SJCRH30 (cell line): ENCODE measurements around the gene PLA2G4D. TPM values are rescaled to one million over a fixed set of nuclear protein-coding genes. Genes with fewer than 3 reads are reported as not detected.

Experiments used
- DNase-seq, 2 experiments: peaks; one replicate each; pipeline ENCODE4 v3.0.0-alpha.2; 2015 to 2020
- H3K27ac ChIP-seq: fragments of 250-450 bp; sonication (Bioruptor Pico); 2 replicates; pipeline ENCODE4 v1.5.1; 2020; ENCODE audit warnings: mild to moderate bottlenecking, moderate library complexity
- H3K27me3 ChIP-seq: fragments of 250-450 bp; sonication (Bioruptor Pico); 2 replicates; pipeline ENCODE4 v1.5.1; 2020; ENCODE audit warnings: mild to moderate bottlenecking, moderate library complexity
- H3K36me3 ChIP-seq: fragments of 250-450 bp; sonication (Bioruptor Pico); 2 replicates; pipeline ENCODE4 v1.5.1; 2020; ENCODE audit warnings: mild to moderate bottlenecking, moderate library complexity
- H3K4me1 ChIP-seq: fragments of 250-450 bp; sonication (Bioruptor Pico); 2 replicates; pipeline ENCODE4 v1.5.1; 2020; ENCODE audit warnings: mild to moderate bottlenecking, moderate library complexity
- H3K4me3 ChIP-seq: fragments of 250-450 bp; sonication (Bioruptor Pico); 2 replicates; pipeline ENCODE4 v1.5.1; 2020; ENCODE audit warnings: mild to moderate bottlenecking, moderate library complexity
- H3K9me3 ChIP-seq: fragments of 250-450 bp; sonication (Bioruptor Pico); replicated peaks from 2 replicates; pipeline ENCODE4 v1.5.1; 2020; ENCODE audit warnings: mild to moderate bottlenecking, moderate library complexity
- total RNA-seq: library from RNA; depleted of rRNA; stranded (reverse); fragments of >200 nt; shearing (Covaris generic); gene quantifications from 2 replicates; pipeline ENCODE4 v1.2.3, GENCODE V29; 2014

Gene PLA2G4D
- total RNA-seq, 1 experiment from 2014 or later, result not detected

DNA sequence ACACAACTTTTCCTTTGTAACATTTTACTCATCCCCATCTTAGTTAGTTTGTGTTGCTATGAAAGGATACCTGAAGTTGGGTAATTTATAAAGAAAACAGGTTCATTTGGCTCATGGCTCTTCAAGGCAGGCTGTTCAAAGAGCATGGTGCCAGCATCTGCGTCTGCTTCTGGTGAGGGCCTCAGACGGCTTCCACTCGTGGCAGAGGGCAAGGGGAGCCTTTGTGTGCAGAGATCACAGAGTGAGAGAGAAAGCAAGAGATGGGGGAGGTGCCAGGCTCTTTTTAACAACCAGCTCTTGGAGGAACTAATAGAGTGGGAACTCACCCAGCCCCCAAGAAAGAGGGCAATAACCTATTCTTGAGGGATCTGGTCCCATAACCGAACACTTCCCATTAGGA, 39.0 kb upstream of the PLA2G4D start:
- Histone ChIP-seq H3K9me3 (no peaks in the 10 kb centered on the region), H3K4me1 (peaks cover 6% of the 10 kb centered on the region; the same call in 1 of the 2 replicates), H3K4me3 (no peak overlapping the region), H3K27ac (no peak overlapping the region), H3K27me3 (no peaks in the 10 kb centered on the region), H3K36me3 (no peaks in the 10 kb centered on the region)
- DNase-seq, result no peak

DNA sequence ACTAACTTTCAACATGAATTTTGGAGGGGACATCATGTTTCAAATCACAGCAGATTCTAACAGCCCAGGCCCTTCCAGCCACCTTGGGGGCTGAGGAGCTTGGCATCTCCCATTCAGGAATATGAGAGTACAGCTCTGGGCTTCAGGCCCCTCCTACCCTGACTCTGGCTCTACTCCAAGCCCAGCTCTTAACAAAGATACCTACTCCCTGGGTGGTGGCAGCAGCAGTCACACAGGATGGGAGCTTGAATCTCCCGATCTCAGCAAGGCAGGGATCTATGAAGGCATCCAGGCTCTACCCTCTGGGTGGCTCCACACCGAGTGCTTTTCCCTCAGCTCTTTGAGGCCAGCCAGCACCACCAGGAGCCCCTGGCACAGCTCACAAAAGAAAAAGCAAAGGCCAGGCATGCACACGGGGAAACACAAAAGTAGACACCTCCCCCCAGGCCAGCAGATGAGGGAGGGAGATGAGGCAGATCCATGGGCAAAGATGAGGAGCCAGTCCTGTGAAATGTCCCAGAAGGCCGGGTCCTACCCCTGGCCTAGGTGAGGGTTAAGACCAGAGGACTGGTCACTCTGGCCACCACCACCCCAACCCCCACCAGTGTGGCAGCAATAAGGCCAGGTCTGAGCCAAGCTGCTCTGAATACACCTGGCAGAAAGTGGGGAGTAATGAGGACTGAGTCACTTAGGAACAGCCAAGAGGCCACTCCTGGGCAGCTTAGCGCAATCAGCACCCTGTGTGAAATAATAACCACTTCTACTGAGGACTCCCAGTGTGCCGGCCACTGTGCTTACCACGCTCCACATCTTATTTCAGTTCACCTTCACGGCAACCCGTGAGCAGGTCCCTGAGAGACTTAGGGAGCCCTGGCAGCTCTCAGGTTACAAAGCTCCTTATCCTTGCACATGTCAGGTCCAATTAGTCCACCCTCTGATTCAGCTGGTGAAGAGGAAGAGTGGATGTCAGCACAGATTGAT, 37.8 kb upstream of the PLA2G4D start:
- DNase-seq, result peak; percentile 49 to 69
- peaks cover 6% of the 10 kb centered on the region; the same call in 1 of the 2 replicates for H3K4me1 ChIP-seq
- no peaks in the 10 kb centered on the region for H3K27me3 ChIP-seq
- H3K27ac ChIP-seq, result no peak overlapping the region
- H3K36me3 ChIP-seq, result no peaks in the 10 kb centered on the region
- no peak overlapping the region for H3K4me3 ChIP-seq
- no peaks in the 10 kb centered on the region for H3K9me3 ChIP-seq

DNA sequence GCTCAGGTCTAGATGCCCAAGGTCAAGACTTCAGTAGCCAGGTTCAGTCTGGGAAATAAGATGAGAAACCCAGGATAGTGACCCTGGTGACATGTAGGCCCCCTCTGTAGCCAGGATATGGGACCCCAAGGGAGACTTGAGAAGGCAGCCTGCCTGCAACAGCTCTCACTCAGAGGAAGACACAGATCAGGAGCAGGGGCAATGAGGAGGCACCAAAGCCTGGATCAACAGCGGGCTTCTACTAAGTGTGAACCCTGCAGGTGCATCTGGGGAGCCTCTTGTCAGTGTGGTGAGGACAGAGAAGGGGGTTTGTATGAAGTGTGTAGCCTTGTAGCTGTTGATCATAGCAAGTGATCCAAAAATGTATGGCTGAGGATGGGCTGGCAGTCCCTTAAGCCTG, 36.6 kb upstream of the PLA2G4D start:
- H3K27ac ChIP-seq, result no peak overlapping the region
- peaks cover 6% of the 10 kb centered on the region; the same call in 1 of the 2 replicates for H3K4me1 ChIP-seq
- no peaks in the 10 kb centered on the region for H3K9me3 ChIP-seq
- no peaks in the 10 kb centered on the region for H3K36me3 ChIP-seq
- no peak for DNase-seq
- H3K27me3 ChIP-seq, result no peaks in the 10 kb centered on the region
- no peak overlapping the region for H3K4me3 ChIP-seq

DNA sequence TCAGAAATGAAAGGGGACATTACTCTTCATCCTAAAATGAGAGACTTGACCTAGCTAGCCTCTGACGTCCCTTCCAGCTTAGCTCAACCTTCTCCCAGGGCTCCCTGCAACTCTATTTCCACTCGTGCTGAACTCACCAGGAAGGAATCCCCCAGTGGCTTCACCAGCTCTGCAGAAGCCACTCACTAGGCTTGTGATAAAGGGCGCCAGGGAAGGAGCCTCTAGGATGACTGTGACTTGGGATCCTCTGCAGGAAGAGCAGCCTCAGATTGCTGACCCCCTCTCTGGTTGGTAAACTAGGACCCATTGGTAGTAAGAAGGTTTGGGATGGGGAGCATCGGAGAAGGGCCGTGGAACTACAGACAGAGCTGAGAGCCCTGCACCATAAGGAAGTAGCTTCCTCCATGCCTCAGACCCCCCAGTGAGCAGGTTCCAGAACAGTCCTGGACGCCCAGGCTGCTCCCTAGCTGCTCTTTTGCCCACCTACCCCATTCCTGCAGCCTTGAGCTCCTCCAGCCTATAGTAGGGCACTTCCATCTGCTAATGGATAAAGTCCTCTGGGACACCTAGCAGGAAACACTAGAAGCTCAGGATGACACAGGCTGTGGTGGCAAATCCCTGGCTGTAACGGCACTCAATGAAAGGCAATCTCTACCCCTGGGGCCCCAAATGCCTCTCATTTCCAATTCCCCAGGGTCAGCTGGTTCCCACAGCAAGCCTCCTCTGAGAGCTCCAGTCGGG, 36.1 kb upstream of the PLA2G4D start:
- Histone ChIP-seq H3K4me3 (no peak overlapping the region), H3K36me3 (no peaks in the 10 kb centered on the region), H3K27ac (no peak overlapping the region), H3K27me3 (no peaks in the 10 kb centered on the region), H3K9me3 (no peaks in the 10 kb centered on the region), H3K4me1 (peaks cover 6% of the 10 kb centered on the region; the same call in 1 of the 2 replicates)
- peak in 1 of 2 experiments; percentile 51 for DNase-seq

DNA sequence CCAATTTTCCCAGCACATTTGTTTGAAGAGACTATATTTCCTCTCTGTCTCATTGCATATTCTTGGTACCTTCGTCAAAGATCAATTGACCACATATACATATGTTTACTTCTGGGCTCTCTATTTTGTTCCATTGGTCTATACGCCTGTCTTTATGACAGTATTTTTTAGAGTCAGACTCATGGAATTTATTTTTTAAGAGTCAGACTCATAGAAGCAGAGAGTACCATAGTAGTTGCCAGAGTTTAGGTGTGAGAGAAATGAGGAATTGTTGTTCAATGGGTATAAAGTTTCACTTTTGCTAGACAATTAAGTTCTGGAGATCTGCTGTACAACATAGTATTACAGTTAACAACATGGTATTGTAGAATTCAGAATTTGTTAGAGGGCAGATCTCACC, 35.0 kb upstream of the PLA2G4D start:
- H3K9me3 ChIP-seq, result no peaks in the 10 kb centered on the region
- no peak overlapping the region for H3K27ac ChIP-seq
- peaks cover 6% of the 10 kb centered on the region; the same call in 1 of the 2 replicates for H3K4me1 ChIP-seq
- DNase-seq, result no peak
- H3K36me3 ChIP-seq, result no peaks in the 10 kb centered on the region
- no peak overlapping the region for H3K4me3 ChIP-seq
- no peaks in the 10 kb centered on the region for H3K27me3 ChIP-seq

DNA sequence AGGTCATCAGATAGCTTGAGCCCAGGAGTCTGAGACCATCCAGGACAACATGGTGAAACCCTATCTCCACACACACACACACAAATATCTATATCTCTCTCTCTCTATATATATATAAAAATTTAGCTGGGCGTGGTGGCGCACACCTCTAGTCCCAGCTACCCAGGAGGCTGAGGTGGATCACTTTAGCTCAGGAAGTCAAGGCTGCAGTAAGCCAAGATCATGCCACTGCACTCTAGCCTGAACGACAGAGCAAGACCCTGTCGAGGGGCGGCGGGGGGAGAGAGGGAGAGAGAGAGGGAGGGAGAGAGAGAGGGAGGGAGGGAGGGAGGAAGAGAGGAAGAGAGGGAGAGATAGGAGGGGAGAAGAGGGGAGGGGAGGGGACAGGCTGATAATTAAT, 34.1 kb upstream of the PLA2G4D start:
- Histone ChIP-seq H3K4me3 (no peak overlapping the region), H3K36me3 (no peaks in the 10 kb centered on the region), H3K9me3 (no peaks in the 10 kb centered on the region), H3K27ac (no peak overlapping the region), H3K4me1 (peaks cover 6% of the 10 kb centered on the region; the same call in 1 of the 2 replicates), H3K27me3 (no peaks in the 10 kb centered on the region)
- DNase-seq, result no peak

DNA sequence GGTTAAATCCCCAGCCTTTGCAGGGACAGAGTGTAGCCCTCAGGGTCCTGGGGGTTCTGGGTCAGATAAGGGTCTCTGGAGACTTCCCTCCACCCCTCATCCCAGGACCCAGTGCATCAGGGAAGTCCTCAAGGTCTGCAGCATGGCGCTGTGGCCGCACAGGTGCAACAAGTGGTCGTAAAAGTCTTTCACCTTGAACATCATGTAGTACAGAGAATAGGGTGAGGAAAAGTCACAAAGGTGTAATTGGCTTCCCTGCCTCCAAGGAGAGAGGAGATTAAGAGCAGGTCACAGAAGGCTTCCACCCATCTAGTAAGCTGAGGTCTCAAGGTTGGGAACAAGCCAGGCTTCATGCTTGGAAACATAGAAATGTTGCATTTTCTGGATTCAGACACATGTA, 29.2 kb upstream of the PLA2G4D start:
- Histone ChIP-seq H3K27ac (no peak overlapping the region), H3K9me3 (no peaks in the 10 kb centered on the region), H3K36me3 (no peaks in the 10 kb centered on the region), H3K4me3 (no peak overlapping the region), H3K4me1 (peaks cover 2% of the 10 kb centered on the region; the same call in 1 of the 2 replicates), H3K27me3 (no peaks in the 10 kb centered on the region)
- no peak for DNase-seq

DNA sequence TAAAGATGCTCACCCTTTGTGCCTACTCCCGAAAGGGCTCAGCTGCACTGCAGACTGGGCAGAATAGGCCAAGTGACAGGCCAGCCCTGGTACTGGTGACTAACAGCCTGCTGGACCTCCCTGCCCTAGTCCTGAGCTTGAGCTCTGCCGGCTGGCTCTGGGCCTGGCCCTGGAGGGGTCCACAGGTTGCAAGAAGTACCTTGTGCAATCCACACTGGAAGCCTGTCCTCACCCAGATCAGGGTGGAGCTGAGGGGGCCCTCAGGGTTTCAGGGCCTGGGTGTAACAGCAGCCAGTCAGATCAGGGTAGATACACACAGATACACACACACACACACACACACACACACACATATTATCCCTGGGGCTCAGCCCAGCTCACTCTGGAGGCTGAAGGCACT, 27.3 kb upstream of the PLA2G4D start:
- no peak for DNase-seq
- no peaks in the 10 kb centered on the region for H3K27me3 ChIP-seq
- no peak overlapping the region for H3K27ac ChIP-seq
- H3K9me3 ChIP-seq, result no peaks in the 10 kb centered on the region
- no peaks in the 10 kb centered on the region for H3K36me3 ChIP-seq
- peaks cover 4% of the 10 kb centered on the region; the same call in 1 of the 2 replicates for H3K4me1 ChIP-seq
- H3K4me3 ChIP-seq, result no peak overlapping the region

DNA sequence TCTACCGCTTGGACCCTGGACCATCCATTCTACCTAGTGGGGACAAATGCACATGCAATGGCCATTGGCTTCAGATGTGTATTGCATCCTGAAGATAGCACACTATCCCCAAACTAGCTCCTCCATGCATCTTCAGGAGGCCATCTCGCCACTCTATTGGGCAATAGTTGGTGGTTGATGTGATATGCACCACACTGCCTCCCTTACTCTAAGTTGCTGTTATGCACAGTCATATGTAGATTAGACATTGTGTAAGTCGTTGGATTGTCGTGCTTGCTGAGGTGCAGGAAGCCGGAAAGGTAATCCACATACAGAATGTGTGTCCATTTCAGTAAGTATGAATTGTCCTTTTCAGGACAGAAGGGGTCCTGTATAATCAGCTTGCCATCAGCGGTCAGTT, 26.7 kb upstream of the PLA2G4D start:
- Histone ChIP-seq H3K4me3 (no peak overlapping the region), H3K27me3 (no peaks in the 10 kb centered on the region), H3K27ac (no peak overlapping the region), H3K9me3 (no peaks in the 10 kb centered on the region), H3K36me3 (no peaks in the 10 kb centered on the region), H3K4me1 (peaks cover 4% of the 10 kb centered on the region; the same call in 1 of the 2 replicates)
- DNase-seq, result no peak

DNA sequence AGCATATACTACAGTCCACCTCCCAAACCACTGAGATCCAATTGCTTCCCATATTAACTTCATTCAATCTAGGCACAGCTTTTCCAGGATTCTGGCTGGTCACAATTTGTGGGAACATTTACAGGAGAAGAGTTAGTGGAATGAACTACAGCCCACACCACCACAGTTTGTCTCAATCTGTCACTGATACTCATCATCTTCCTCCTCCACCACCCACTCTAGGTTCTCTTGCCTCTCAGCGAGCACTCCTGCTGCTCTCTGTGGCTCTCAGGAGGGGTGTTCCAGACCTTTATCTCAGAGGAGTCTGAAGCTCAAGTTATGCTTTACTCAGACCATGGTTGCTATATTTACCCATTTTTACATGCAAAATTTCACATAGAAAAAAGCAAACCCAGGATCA, 25.9 kb upstream of the PLA2G4D start:
- no peaks in the 10 kb centered on the region for H3K27me3 ChIP-seq
- no peak for DNase-seq
- no peaks in the 10 kb centered on the region for H3K9me3 ChIP-seq
- peaks cover 4% of the 10 kb centered on the region; the same call in 1 of the 2 replicates for H3K4me1 ChIP-seq
- no peak overlapping the region for H3K27ac ChIP-seq
- no peak overlapping the region for H3K4me3 ChIP-seq
- H3K36me3 ChIP-seq, result no peaks in the 10 kb centered on the region

DNA sequence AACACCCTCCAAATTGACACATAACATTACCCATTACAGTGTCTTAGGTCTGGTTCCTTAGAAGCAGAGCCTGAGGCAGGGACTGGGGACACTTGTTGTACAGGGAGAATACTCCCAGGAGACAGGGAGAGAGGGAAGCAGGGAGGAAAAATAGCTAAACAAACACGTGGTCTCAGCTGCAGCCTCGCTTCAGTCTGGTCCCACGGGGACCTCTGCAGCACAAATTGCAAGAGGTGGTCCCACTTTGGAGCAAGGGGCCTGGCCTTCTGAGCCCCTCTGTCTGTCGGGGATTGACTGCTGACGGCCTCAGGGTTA, 25.0 kb upstream of the PLA2G4D start:
- no peak for DNase-seq
- no peaks in the 10 kb centered on the region for H3K27me3 ChIP-seq
- no peaks in the 10 kb centered on the region for H3K9me3 ChIP-seq

DNA sequence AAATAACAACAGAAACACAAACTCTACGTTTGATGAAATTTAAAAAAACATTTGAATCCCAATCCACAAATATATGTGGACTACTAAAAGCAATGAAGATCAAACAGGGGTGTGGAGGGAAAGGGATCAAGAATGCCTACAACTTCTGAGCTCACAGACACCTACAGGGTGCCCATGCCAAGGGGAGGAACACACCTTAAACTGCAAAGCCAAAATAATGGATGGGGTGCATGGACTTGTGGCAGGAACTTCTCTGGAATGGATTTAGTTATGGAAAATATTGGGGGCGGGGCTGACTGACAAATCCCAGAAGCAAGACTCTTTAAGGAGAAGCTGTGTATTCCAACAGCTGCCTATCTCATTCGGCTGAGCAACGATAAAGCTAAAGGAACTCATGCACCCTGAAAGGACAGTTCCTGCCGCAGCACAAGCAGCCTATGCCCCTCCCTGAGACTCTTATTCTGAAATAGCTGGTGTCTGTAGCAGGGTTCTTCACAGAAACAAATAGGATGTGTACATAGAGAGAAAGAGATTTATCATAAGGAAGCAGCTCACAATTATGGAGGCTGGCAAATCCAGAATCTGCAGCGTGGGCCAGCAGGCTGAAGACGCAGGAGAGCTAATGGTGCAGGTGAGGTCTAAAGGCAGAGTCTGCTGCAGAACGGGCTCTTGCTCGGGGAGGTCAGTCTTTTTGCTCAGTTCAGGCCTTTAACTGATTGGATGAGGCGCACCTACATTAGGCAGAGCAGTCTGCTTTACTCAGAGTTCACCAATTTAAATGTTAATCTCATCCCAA, 24.5 kb upstream of the PLA2G4D start:
- peak; percentile 28 to 61 for DNase-seq
- Histone ChIP-seq H3K9me3 (no peaks in the 10 kb centered on the region), H3K4me3 (peak overlapping the region; percentile 27), H3K27ac (no peak overlapping the region), H3K36me3 (no peaks in the 10 kb centered on the region), H3K27me3 (no peaks in the 10 kb centered on the region), H3K4me1 (peaks cover 4% of the 10 kb centered on the region; the same call in 1 of the 2 replicates)

More for the DNA sequence above, 25.0 kb upstream of the PLA2G4D start:
- Histone ChIP-seq H3K36me3 (no peaks in the 10 kb centered on the region), H3K4me3 (peak overlapping the region; percentile 27; the same call in 1 of the 2 replicates), H3K27ac (no peak overlapping the region), H3K4me1 (peaks cover 4% of the 10 kb centered on the region; the same call in 1 of the 2 replicates)

DNA sequence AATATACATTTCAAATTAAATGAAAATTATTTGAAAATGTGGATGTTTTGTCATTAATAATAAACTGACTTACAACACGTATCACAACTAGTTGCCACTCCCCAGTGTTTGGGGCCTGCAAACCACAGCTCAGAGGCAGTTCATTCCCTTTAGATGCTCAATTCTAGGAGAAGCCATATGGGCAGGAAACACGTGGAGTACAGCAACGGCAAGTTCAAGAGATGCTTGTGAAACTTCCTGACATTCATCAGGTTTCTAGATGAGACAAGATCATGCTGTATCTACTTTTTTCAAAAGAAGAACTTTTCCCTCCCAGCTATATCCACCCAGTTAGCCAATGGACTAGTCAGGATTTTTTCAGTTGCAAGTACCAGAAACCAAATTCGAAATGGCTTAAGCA, 17.6 kb upstream of the PLA2G4D start:
- Histone ChIP-seq H3K4me3 (no peak overlapping the region), H3K9me3 (no peaks in the 10 kb centered on the region; the same call in 1 of the 2 replicates), H3K36me3 (no peaks in the 10 kb centered on the region), H3K27ac (no peak overlapping the region), H3K27me3 (no peaks in the 10 kb centered on the region), H3K4me1 (peaks cover 7% of the 10 kb centered on the region)
- DNase-seq, result no peak

DNA sequence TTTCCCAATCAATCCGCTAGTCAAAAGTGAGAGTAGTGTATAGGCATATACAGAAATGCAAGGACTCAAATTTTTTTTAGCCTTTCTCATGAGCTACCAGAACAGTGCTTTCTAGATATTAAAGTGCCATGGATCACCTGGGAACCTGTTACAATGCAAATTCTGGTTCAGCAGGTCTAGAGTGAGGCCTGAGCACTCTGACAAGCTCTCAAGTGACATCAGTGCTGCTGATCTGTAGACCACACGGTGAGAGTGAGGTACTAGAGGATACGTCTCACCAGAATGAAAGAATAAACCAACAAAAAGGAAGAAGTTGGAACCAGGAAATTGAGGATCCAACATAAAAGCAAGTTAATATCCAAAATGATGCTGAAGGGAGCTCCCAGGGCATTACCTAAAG, 16.0 kb upstream of the PLA2G4D start:
- no peak for DNase-seq
- no peaks in the 10 kb centered on the region for H3K27me3 ChIP-seq
- H3K4me3 ChIP-seq, result no peak overlapping the region
- H3K9me3 ChIP-seq, result no peaks in the 10 kb centered on the region; the same call in 1 of the 2 replicates
- peaks cover 23% of the 10 kb centered on the region for H3K4me1 ChIP-seq
- H3K36me3 ChIP-seq, result no peaks in the 10 kb centered on the region
- H3K27ac ChIP-seq, result no peak overlapping the region
